ENCODE results near the gene SELP. TPM values are rescaled to one million over a fixed set of nuclear protein-coding genes. Genes with fewer than 3 reads are reported as not detected.

SELP gene
- total and polyA plus RNA-seq, 9 of the 15 experiments (the other 6 are each of a cell fraction or from before 2014, with no cell fraction given) = not detected

- H3K4me3 ChIP-seq = no peak overlapping the region
- H3K4me2 ChIP-seq (ENCODE audit: insufficient read depth, low read length) = no peak overlapping the region
- no peaks in the 10 kb centered on the region for H3K9me1 ChIP-seq (ENCODE audit: control insufficient read depth, insufficient read depth, low read length)
- no peaks in the 10 kb centered on the region for H3K4me1 ChIP-seq (replicated peaks in 1 of 2; ENCODE audit: control insufficient read depth in 2 of 2, insufficient read depth in 2 of 2, low read length in 2 of 2)
- no peak for DNase-seq (ENCODE audit: extremely low read depth in 1 of 4, low spot score in 3 of 4)
- no peak overlapping the region for H3K27ac ChIP-seq (ENCODE audit: extremely low read depth, low read depth, low read length)
- CTCF ChIA-PET (ENCODE audit: low intra/inter-chr PET ratio) = no interaction called here
- in situ Hi-C loops (cut with MboI) (no loop called here), intact Hi-C loops (cut with micrococcal nuclease) (no loop called here)
- POLR2A ChIA-PET = no interaction called here
- H3K9me3 ChIP-seq (replicated peaks; ENCODE audit: control insufficient read depth, insufficient read depth, low read depth, low read length) = no peaks in the 10 kb centered on the region
- WGBS (ENCODE audit: insufficient coverage, low coverage, missing lambda C conversion rate) = 0% methylated on average over 3 of the region's 3 CpGs
- no peaks in the 10 kb centered on the region for H3K36me3 ChIP-seq (ENCODE audit: control insufficient read depth, insufficient read depth, low read length)
- BruUV-seq (replicated peaks) = no TSS peak
- no peaks in the 10 kb centered on the region; a peak in 1 of 5 replicates for H3K27me3 ChIP-seq (ENCODE audit: control insufficient read depth in 2 of 2, insufficient read depth in 2 of 2, low read length in 2 of 2)
- no peak overlapping the region for H3K9ac ChIP-seq (ENCODE audit: insufficient read depth in 1 of 2, low read depth in 2 of 2, low read length in 2 of 2)
- no peak for FAIRE-seq
- no peak for ATAC-seq
- no peaks in the 10 kb centered on the region for H3K79me2 ChIP-seq (ENCODE audit: control insufficient read depth, insufficient read depth, low read length)
- H2AFZ ChIP-seq (ENCODE audit: low read depth, low read length) = no peak overlapping the region
- TF ChIP-seq CREBBP (IDR thresholded peaks at IDR 0.05; ENCODE audit: low read depth, low read length) (no peak), ZNF253 (CRISPR knock-in tag; conservative IDR thresholded peaks at IDR 0.05) (no peak), ELF4 (CRISPR knock-in tag; IDR thresholded peaks at IDR 0.05) (no peak), CLOCK (CRISPR knock-in tag; IDR thresholded peaks at IDR 0.05; ENCODE audit: borderline replicate concordance) (no peak), SRSF9 (IDR thresholded peaks at IDR 0.05; ENCODE audit: borderline replicate concordance, low read depth, low read length) (no peak)
- no peaks in the 10 kb centered on the region for H4K20me1 ChIP-seq (replicated peaks; ENCODE audit: control insufficient read depth, insufficient read depth, low read length)
These were observed 49.8 kb upstream of the SELP start for GRCh38 chr1:169679692-169680091.

Data from K562 (cell line).